ENCODE measurements around the gene CA6.
"Not testable (repeated sequence)": the region's sequence is repeated elsewhere in the genome, so short reads cannot be mapped to it uniquely, and the experiment has no call there.

- not testable (repeated sequence) for TF ChIP-seq CTCF, POLR2A (IDR thresholded peaks at IDR 0.05)
Observed at GRCh38 chr1:9022026-9022738, 76.5 kb downstream of the CA6 start.
